ENCODE results near the gene TTLL4.

Gene TTLL4

GRCh38 chr2:218785103-218785502 is 74.5 kb downstream of the TTLL4 start:
- no peak for DNase-seq (ENCODE audit: low read depth in 3 of 3)

GRCh38 chr2:218786133-218786532 is 75.5 kb downstream of the TTLL4 start:
- no peak for DNase-seq (ENCODE audit: low read depth in 3 of 3)

GRCh38 chr2:218788529-218789255 is 78.1 kb downstream of the TTLL4 start:
- no peak for DNase-seq (ENCODE audit: low read depth in 3 of 3)

- no peak for DNase-seq (ENCODE audit: low read depth in 3 of 3)
These were observed 81.8 kb downstream of the TTLL4 start for GRCh38 chr2:218792433-218792832.

- no peak for DNase-seq (ENCODE audit: low read depth in 3 of 3)
These were observed 86.1 kb downstream of the TTLL4 start for GRCh38 chr2:218796691-218797090.

- no peak for DNase-seq (ENCODE audit: low read depth in 3 of 3)
These were observed 88.3 kb downstream of the TTLL4 start for GRCh38 chr2:218798767-218799504.

GRCh38 chr2:218799990-218800389 is 89.4 kb downstream of the TTLL4 start:
- DNase-seq (ENCODE audit: low read depth in 3 of 3): no peak

- no peak for DNase-seq (ENCODE audit: low read depth in 3 of 3)
These were observed 91.9 kb downstream of the TTLL4 start for GRCh38 chr2:218802386-218802994.

- DNase-seq (ENCODE audit: low read depth in 3 of 3): no peak
These were observed 94.2 kb downstream of the TTLL4 start for GRCh38 chr2:218804817-218805216.

Measured in stimulated activated CD4-positive, alpha-beta T cell treated with anti-CD3 and anti-CD28 coated beads, TNF-alpha, amount 100 ng/mL, for 4 hours (primary cell).